ENCODE data around the gene KIRREL1.

GRCh38 chr1:157955857-157956256, 37.6 kb upstream of the KIRREL1 start:
- TF ChIP-seq CTCF (IDR thresholded peaks at IDR 0.05; ENCODE audit: control extremely low read depth in 1 of 3, insufficient read depth in 1 of 3, low read depth in 1 of 3, low read length in 3 of 3) (no peak), CEBPB (IDR thresholded peaks at IDR 0.05; ENCODE audit: low read depth, low read length) (no peak), POLR2A (IDR thresholded peaks at IDR 0.05; ENCODE audit: control extremely low read depth in 1 of 2, low read depth in 2 of 2, low read length in 2 of 2) (no peak), CBX8 (IDR thresholded peaks at IDR 0.05; ENCODE audit: borderline replicate concordance, low read depth, low read length) (no peak), ZNF274 (IDR thresholded peaks at IDR 0.05; ENCODE audit: borderline replicate concordance, extremely low read depth, low read length) (no peak), RAD21 (IDR thresholded peaks at IDR 0.05 in 1 of 2, conservative IDR thresholded peaks at IDR 0.05 in 1 of 2; ENCODE audit: low read depth in 2 of 2, low read length in 2 of 2) (no peak), RFX5 (IDR thresholded peaks at IDR 0.05; ENCODE audit: borderline replicate concordance, low read depth, low read length) (no peak), JUND (IDR thresholded peaks at IDR 0.05; ENCODE audit: low read length) (no peak), POU5F1 (IDR thresholded peaks at IDR 0.05; ENCODE audit: low read depth, low read length) (no peak), EZH2 (IDR thresholded peaks at IDR 0.05; ENCODE audit: low read depth, low read length, severe bottlenecking) (no peak), SIN3A (conservative IDR thresholded peaks at IDR 0.05 in 1 of 2, IDR thresholded peaks at IDR 0.05 in 1 of 2; ENCODE audit: low read depth in 1 of 2, low read length in 2 of 2) (no peak), ATF2 (IDR thresholded peaks at IDR 0.05; ENCODE audit: low read length) (no peak)
